ENCODE data around the gene NTN5. TPM values are rescaled to one million over a fixed set of nuclear protein-coding genes. Genes with fewer than 3 reads are reported as not detected.

The NTN5 gene
- total and polyA plus RNA-seq, 10 of the 15 experiments (the other 5 are each of a cell fraction or from before 2014, with no cell fraction given) = 0.07 to 0.22 TPM; not detected in 8

- CTCF ChIA-PET = interaction anchor here (1.0 to 1.2 kb wide), 3 partner anchors 8 to 156 kb away, joined by 3 to 5 read pairs (median 3); partner anchors contain the start of gene CA11
- peaks cover 5% of the 10 kb centered on the region for H3K79me2 ChIP-seq (ENCODE audit: control insufficient read depth, insufficient read depth, low read length)
- TF ChIP-seq NR2F1 (conservative IDR thresholded peaks at IDR 0.05) (peak; percentile 80), SMARCA5 (IDR thresholded peaks at IDR 0.05) (0 out of 2 replicates have a peak, but pooled peaks have one; percentile 22), YBX1 (IDR thresholded peaks at IDR 0.05) (no peak), DPF2 (IDR thresholded peaks at IDR 0.05) (no peak), BHLHE40 (IDR thresholded peaks at IDR 0.05; ENCODE audit: borderline replicate concordance in 1 of 2, low read depth in 2 of 2, low read length in 1 of 2) (peak; percentile 87 to 93), MYC (IDR thresholded peaks at IDR 0.05; ENCODE audit: insufficient read depth, insufficient read length, insufficient replicate concordance, low read length, severe bottlenecking) (no peak), POLR2A (IDR thresholded peaks at IDR 0.05; ENCODE audit: low read depth, low read length) (peak; percentile 78), STAT3 (IDR thresholded peaks at IDR 0.05; ENCODE audit: low read depth, low read length) (no peak), STAT1 (conservative IDR thresholded peaks at IDR 0.05) (0 out of 2 replicates have a peak, but pooled peaks have one; percentile 78), RAD51 (IDR thresholded peaks at IDR 0.05) (peak; percentile 19; the same call in 1 of the 2 replicates), BCL3 (IDR thresholded peaks at IDR 0.05; ENCODE audit: borderline replicate concordance, insufficient read depth, low read depth, low read length, poor library complexity, severe bottlenecking) (peak; percentile 10), CHD1 (IDR thresholded peaks at IDR 0.05; ENCODE audit: low read depth, low read length) (peak; percentile 97), SIX5 (IDR thresholded peaks at IDR 0.05; ENCODE audit: low read depth, low read length, severe bottlenecking) (peak; percentile 46), ZSCAN29 (IDR thresholded peaks at IDR 0.05) (peak; percentile 2; the same call in 1 of the 2 replicates), ATF7 (IDR thresholded peaks at IDR 0.05; ENCODE audit: low read depth) (peak; percentile 98), HDAC6 (IDR thresholded peaks at IDR 0.05; ENCODE audit: unreplicated experiment) (peak; percentile 42)
- TF ChIP-seq, protein P1, sequence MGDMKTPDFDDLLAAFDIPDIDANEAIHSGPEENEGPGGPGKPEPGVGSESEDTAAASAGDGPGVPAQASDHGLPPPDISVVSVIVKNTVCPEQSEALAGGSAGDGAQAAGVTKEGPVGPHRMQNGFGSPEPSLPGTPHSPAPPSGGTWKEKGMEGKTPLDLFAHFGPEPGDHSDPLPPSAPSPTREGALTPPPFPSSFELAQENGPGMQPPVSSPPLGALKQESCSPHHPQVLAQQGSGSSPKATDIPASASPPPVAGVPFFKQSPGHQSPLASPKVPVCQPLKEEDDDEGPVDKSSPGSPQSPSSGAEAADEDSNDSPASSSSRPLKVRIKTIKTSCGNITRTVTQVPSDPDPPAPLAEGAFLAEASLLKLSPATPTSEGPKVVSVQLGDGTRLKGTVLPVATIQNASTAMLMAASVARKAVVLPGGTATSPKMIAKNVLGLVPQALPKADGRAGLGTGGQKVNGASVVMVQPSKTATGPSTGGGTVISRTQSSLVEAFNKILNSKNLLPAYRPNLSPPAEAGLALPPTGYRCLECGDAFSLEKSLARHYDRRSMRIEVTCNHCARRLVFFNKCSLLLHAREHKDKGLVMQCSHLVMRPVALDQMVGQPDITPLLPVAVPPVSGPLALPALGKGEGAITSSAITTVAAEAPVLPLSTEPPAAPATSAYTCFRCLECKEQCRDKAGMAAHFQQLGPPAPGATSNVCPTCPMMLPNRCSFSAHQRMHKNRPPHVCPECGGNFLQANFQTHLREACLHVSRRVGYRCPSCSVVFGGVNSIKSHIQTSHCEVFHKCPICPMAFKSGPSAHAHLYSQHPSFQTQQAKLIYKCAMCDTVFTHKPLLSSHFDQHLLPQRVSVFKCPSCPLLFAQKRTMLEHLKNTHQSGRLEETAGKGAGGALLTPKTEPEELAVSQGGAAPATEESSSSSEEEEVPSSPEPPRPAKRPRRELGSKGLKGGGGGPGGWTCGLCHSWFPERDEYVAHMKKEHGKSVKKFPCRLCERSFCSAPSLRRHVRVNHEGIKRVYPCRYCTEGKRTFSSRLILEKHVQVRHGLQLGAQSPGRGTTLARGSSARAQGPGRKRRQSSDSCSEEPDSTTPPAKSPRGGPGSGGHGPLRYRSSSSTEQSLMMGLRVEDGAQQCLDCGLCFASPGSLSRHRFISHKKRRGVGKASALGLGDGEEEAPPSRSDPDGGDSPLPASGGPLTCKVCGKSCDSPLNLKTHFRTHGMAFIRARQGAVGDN (IDR thresholded peaks at IDR 0.05) = peak; percentile 36; the same call in 1 of the 2 replicates
These were observed 34.6 kb downstream of the NTN5 start for GRCh38 chr19:48637948-48638830.

More at GRCh38 chr19:48637948-48638830, 34.6 kb downstream of the NTN5 start:
- Histone ChIP-seq H3K36me3 (ENCODE audit: control insufficient read depth in 2 of 2, insufficient read depth in 2 of 2, low read length in 1 of 2) (no peaks in the 10 kb centered on the region), H3K4me1 (ENCODE audit: control insufficient read depth, insufficient read depth, low read length) (peaks cover 26% of the 10 kb centered on the region), H3K4me2 (ENCODE audit: control insufficient read depth, insufficient read depth) (peak overlapping the region; percentile 91), H3K9me3 (replicated peaks; ENCODE audit: control insufficient read depth, insufficient read depth, low read length) (no peaks in the 10 kb centered on the region), H3K4me3 (peak overlapping the region; percentile 75), H3K27me3 (replicated peaks in 1 of 2; ENCODE audit: control insufficient read depth in 2 of 2, insufficient read depth in 2 of 2, low read length in 1 of 2) (no peaks in the 10 kb centered on the region), H4K20me1 (ENCODE audit: control insufficient read depth, insufficient read depth) (no peaks in the 10 kb centered on the region), H3K9ac (ENCODE audit: control insufficient read depth, insufficient read depth, low read length) (peak overlapping the region; percentile 72), H2AFZ (ENCODE audit: control insufficient read depth, low read depth, low read length) (peak overlapping the region; percentile 97), H3K27ac (ENCODE audit: control insufficient read depth, insufficient read depth) (peak overlapping the region; percentile 93)
- POLR2A ChIA-PET = interaction anchor here (1.0 to 1.7 kb wide), 4 partner anchors 10 to 22 kb away, joined by 3 to 5 read pairs (median 4); partner anchors contain the start of genes RPL18 and SPHK2
- peak; percentile 37 for ATAC-seq
- in situ Hi-C loops (cut with MboI) (loop anchor here (25.0 kb wide), 1 partner anchor 1249 kb away; the partner anchor contains the start of genes AKT1S1, IL4I1 and TBC1D17), intact Hi-C loops (cut with micrococcal nuclease; ENCODE audit: unreplicated experiment) (loop anchor here (10.0 kb wide), 1 partner anchor 327 kb away; the partner anchor contains the start of gene FTL)
- no TSS peak for BruUV-seq (replicated peaks)
- SMC1A ChIA-PET (ENCODE audit: uncharacterized antibody, unreplicated experiment) = interaction anchor here (0.8 to 1.3 kb wide), 3 partner anchors 7 to 37 kb away, joined by 3 to 4 read pairs (median 4); partner anchors contain the start of genes CA11, RPL18 and SPHK2
- RAD21 ChIA-PET (ENCODE audit: unreplicated experiment) = interaction anchor here (0.6 to 1.3 kb wide), 3 partner anchors 18 to 355 kb away, joined by 3 to 5 read pairs (median 3); partner anchors contain the start of genes GYS1, RPL18, RUVBL2 and SPHK2
- FAIRE-seq = peak; percentile 86
- DNase-seq (ENCODE audit: low read depth, low spot score) = no peak
- WGBS (ENCODE audit: insufficient coverage, insufficient replicate concordance, low lambda C conversion rate, missing lambda C conversion rate) = 4% methylated on average over 25 of the region's 29 CpGs

All from GM12878 (cell line).